GM06990 (cell line): ENCODE measurements around the gene CLEC5A.
"Not testable (repeated sequence)": the region's sequence is repeated elsewhere in the genome, so short reads cannot be mapped to it uniquely, and the experiment has no call there.

ENCODE experiments used
- DNase-seq: peaks from one replicate; pipeline ENCODE4 v3.0.0-alpha.2; 2011; ENCODE audit not compliant: insufficient read length; ENCODE audit errors: extremely low read depth
- H3K27me3 ChIP-seq: replicated peaks from 2 replicates; pipeline ENCODE4 v1.6.0; 2011; ENCODE audit warnings: low read length; ENCODE audit not compliant: control insufficient read depth, insufficient read depth
- H3K36me3 ChIP-seq: 2 replicates; pipeline ENCODE4 v1.5.1; 2011; ENCODE audit warnings: low read length; ENCODE audit not compliant: control insufficient read depth, insufficient read depth
- H3K4me3 ChIP-seq: replicated peaks from 2 replicates; pipeline ENCODE4 v1.5.1; 2011; ENCODE audit warnings: low read depth, mild to moderate bottlenecking, control low read depth, low read length
- CTCF ChIP-seq: IDR thresholded peaks from 2 replicates; pipeline ENCODE4 v1.5.1; 2011; ENCODE audit warnings: low read length, control low read depth, mild to moderate bottlenecking, inconsistent platforms; ENCODE audit not compliant: insufficient read depth, poor library complexity, severe bottlenecking

Gene CLEC5A

GRCh38 chr7:141990011-141990725, 43.4 kb upstream of the CLEC5A start:
- DNase-seq: no peak
- Histone ChIP-seq H3K4me3 (no peak overlapping the region), H3K36me3 (no peaks in the 10 kb centered on the region), H3K27me3 (no peaks in the 10 kb centered on the region)
- no peak for TF ChIP-seq CTCF

GRCh38 chr7:141987803-141988202, 41.0 kb upstream of the CLEC5A start:
- not testable (repeated sequence) for H3K27me3 ChIP-seq, H3K36me3 ChIP-seq, DNase-seq, H3K4me3 ChIP-seq

GRCh38 chr7:141986923-141987322, 40.1 kb upstream of the CLEC5A start:
- H3K27me3 ChIP-seq: no peaks in the 10 kb centered on the region
- no peak for TF ChIP-seq CTCF

GRCh38 chr7:141985926-141986325, 39.2 kb upstream of the CLEC5A start:
- not testable (repeated sequence) for H3K4me3 ChIP-seq, H3K36me3 ChIP-seq, H3K27me3 ChIP-seq, DNase-seq

More at GRCh38 chr7:141986923-141987322, 40.1 kb upstream of the CLEC5A start:
- no peaks in the 10 kb centered on the region for H3K36me3 ChIP-seq
- no peak overlapping the region for H3K4me3 ChIP-seq
- no peak for DNase-seq

- H3K36me3 ChIP-seq: no peaks in the 10 kb centered on the region
- H3K4me3 ChIP-seq: no peak overlapping the region
- no peak for DNase-seq
- no peak for TF ChIP-seq CTCF
- no peaks in the 10 kb centered on the region for H3K27me3 ChIP-seq
Measured at GRCh38 chr7:141979568-141979967, 32.8 kb upstream of the CLEC5A start.

GRCh38 chr7:141978351-141978750, 31.6 kb upstream of the CLEC5A start:
- Histone ChIP-seq H3K4me3 (no peak overlapping the region), H3K27me3 (no peaks in the 10 kb centered on the region), H3K36me3 (no peaks in the 10 kb centered on the region)
- no peak for TF ChIP-seq CTCF
- DNase-seq: no peak
